Measurements from ENCODE around the gene RAF1.

RAF1 gene

DNA sequence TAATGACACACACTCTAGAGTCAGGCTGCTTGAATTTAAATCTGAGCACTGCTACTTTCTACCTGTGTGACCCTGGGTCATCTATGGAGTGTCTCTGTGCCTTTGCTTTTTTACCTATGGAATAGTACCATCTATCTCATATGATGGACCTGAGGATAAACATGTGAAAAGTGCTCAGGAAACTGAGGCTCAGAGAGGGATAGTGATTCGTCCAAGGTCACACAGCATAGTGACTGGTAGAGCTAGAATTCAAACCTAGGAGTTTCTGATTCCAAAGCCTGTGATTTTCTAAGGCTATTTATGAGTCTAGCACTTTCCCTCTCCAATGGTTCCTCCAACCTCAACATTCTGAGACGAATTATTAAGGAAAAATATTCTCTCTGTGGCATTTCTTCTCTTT, 32.0 kb upstream of the RAF1 start:
- Histone ChIP-seq H3K36me3 (ENCODE audit: control insufficient read depth, insufficient read depth, low read length) (no peaks in the 10 kb centered on the region), H3K4me3 (ENCODE audit: low read length) (no peak overlapping the region), H3K56ac (ENCODE audit: low read length) (no peak overlapping the region), H3K27me3 (ENCODE audit: insufficient read depth, low read length, poor library complexity) (no peaks in the 10 kb centered on the region), H3K4ac (ENCODE audit: low read depth, low read length) (no peak overlapping the region), H3K4me2 (ENCODE audit: low read length) (no peak overlapping the region), H3K79me1 (ENCODE audit: low read length) (no peaks in the 10 kb centered on the region), H2AK5ac (ENCODE audit: low read length) (no peak overlapping the region), H2BK120ac (ENCODE audit: low read depth, low read length) (no peak overlapping the region), H4K5ac (ENCODE audit: low read length) (no peak overlapping the region), H3K18ac (ENCODE audit: low read length) (no peak overlapping the region), H3K79me2 (ENCODE audit: control insufficient read depth, insufficient read depth, low read length) (no peaks in the 10 kb centered on the region), H2BK15ac (replicated peaks; ENCODE audit: low read depth) (no peak overlapping the region), H3K9ac (ENCODE audit: low read length) (no peak overlapping the region), H3K4me1 (ENCODE audit: control insufficient read depth, low read depth, low read length) (no peaks in the 10 kb centered on the region), H2BK5ac (ENCODE audit: low read length) (no peak overlapping the region), H4K8ac (ENCODE audit: low read depth, low read length) (no peak overlapping the region), H3K27ac (ENCODE audit: low read depth, low read length) (no peak overlapping the region), H3K23ac (ENCODE audit: low read length) (no peak overlapping the region)
- no CpG with 5 or more reads among the region's 2 CpGs for WGBS (ENCODE audit: extremely low coverage, insufficient coverage, low lambda C conversion rate)
- no peak for DNase-seq

DNA sequence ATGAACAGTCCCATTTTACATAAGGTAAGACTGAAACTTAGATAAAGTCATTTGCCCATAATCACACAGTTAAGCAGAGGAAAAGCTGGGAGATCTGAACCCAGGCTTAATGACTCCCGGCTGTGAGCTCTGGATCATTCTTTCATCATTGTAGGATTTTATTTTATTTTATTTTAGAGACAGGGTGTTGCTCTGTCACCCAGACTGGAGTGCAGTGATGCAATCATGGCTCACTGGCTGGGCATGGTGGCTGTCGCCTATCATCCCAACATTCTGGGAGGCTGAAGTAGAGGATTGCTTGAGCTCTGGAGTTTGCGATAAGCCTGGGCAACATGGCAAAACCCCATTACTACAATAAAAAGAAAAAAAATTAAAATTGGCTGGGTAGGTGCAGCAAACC, 31.2 kb upstream of the RAF1 start:
- Histone ChIP-seq H3K27ac (ENCODE audit: low read depth, low read length) (no peak overlapping the region), H4K8ac (ENCODE audit: low read depth, low read length) (no peak overlapping the region), H3K27me3 (ENCODE audit: insufficient read depth, low read length, poor library complexity) (no peaks in the 10 kb centered on the region), H2BK120ac (ENCODE audit: low read depth, low read length) (no peak overlapping the region), H3K36me3 (ENCODE audit: control insufficient read depth, insufficient read depth, low read length) (no peaks in the 10 kb centered on the region), H3K4me1 (ENCODE audit: control insufficient read depth, low read depth, low read length) (no peaks in the 10 kb centered on the region), H4K5ac (ENCODE audit: low read length) (no peak overlapping the region), H2BK5ac (ENCODE audit: low read length) (no peak overlapping the region), H3K4ac (ENCODE audit: low read depth, low read length) (no peak overlapping the region), H3K79me1 (ENCODE audit: low read length) (no peaks in the 10 kb centered on the region), H3K4me3 (ENCODE audit: low read length) (no peak overlapping the region), H3K9ac (ENCODE audit: low read length) (no peak overlapping the region), H3K23ac (ENCODE audit: low read length) (no peak overlapping the region), H3K4me2 (ENCODE audit: low read length) (no peak overlapping the region), H3K56ac (ENCODE audit: low read length) (no peak overlapping the region), H2BK15ac (replicated peaks; ENCODE audit: low read depth) (no peak overlapping the region), H3K18ac (ENCODE audit: low read length) (no peak overlapping the region), H2AK5ac (ENCODE audit: low read length) (no peak overlapping the region), H3K79me2 (ENCODE audit: control insufficient read depth, insufficient read depth, low read length) (no peaks in the 10 kb centered on the region)
- DNase-seq, result no peak
- WGBS (ENCODE audit: extremely low coverage, insufficient coverage, low lambda C conversion rate), result no CpG with 5 or more reads among the region's 3 CpGs

DNA sequence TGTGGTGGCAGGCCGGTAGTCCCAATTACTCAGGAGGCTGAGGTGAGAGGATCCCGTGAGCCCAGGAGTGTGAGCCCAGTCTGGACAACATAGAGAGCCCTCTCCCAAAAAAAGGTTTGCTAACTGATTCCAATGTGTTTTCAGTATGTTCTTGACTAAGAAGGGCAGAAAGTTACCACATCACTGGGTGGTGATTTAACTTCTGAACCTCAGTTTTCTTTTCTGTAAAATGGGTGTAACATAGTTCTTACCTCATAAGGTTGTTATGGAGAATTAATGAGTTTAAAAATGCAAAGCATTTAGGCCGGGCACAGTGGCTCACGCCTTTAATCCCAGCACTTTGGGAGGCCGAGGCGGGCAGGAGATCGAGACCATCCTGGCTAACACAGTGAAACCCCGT, 28.5 kb upstream of the RAF1 start:
- Histone ChIP-seq H3K79me1 (ENCODE audit: low read length) (no peaks in the 10 kb centered on the region), H3K36me3 (ENCODE audit: control insufficient read depth, insufficient read depth, low read length) (no peaks in the 10 kb centered on the region), H2AK5ac (ENCODE audit: low read length) (no peak overlapping the region), H3K18ac (ENCODE audit: low read length) (no peak overlapping the region), H3K4me3 (ENCODE audit: low read length) (no peak overlapping the region), H3K4me2 (ENCODE audit: low read length) (no peak overlapping the region), H3K56ac (ENCODE audit: low read length) (no peak overlapping the region), H2BK15ac (replicated peaks; ENCODE audit: low read depth) (no peak overlapping the region), H3K4ac (ENCODE audit: low read depth, low read length) (no peak overlapping the region), H4K5ac (ENCODE audit: low read length) (no peak overlapping the region), H3K27ac (ENCODE audit: low read depth, low read length) (no peak overlapping the region), H2BK5ac (ENCODE audit: low read length) (no peak overlapping the region), H3K9ac (ENCODE audit: low read length) (no peak overlapping the region), H3K79me2 (ENCODE audit: control insufficient read depth, insufficient read depth, low read length) (no peaks in the 10 kb centered on the region), H3K4me1 (ENCODE audit: control insufficient read depth, low read depth, low read length) (no peaks in the 10 kb centered on the region), H4K8ac (ENCODE audit: low read depth, low read length) (no peak overlapping the region), H2BK120ac (ENCODE audit: low read depth, low read length) (no peak overlapping the region), H3K27me3 (ENCODE audit: insufficient read depth, low read length, poor library complexity) (no peaks in the 10 kb centered on the region), H3K23ac (ENCODE audit: low read length) (no peak overlapping the region)
- no peak for DNase-seq
- WGBS (ENCODE audit: extremely low coverage, insufficient coverage, low lambda C conversion rate), result no CpG with 5 or more reads among the region's 8 CpGs

DNA sequence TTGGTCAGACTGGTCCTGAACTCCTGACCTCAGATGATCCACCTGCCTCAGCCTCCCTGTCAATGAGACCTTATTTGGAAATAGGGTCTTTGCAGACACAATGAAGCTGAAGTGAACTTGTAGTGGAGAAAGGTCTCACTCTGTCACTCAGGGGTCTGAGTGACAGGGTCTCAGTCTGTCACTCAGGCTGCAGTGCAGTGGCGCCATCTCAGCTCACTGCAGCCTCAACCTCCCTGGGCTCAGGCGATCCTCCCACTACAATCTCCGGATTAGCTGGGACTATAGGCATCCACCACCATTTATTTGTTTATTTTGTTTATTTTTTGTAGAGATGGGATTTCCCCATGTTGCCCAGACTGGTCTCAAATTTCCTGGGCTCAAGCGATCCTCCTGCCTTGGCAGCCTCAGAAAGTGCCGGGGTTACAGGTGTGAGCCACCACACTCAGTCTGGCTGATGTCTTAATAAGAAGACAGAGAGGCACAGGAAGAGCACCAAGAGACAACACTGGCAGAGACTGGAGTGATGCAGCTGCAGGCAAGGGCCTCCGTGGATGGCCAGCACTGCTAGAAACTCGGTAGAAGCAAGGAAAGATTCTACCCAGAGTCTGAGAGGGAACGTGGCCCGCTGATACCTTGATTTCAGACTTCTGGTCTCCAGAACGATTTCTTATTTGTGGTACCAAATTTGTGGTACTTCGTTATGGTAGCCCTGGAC, 26.2 kb upstream of the RAF1 start:
- Histone ChIP-seq H3K23ac (ENCODE audit: low read length) (no peak overlapping the region), H3K79me1 (ENCODE audit: low read length) (no peaks in the 10 kb centered on the region), H3K4me1 (ENCODE audit: control insufficient read depth, low read depth, low read length) (no peaks in the 10 kb centered on the region)

DNA sequence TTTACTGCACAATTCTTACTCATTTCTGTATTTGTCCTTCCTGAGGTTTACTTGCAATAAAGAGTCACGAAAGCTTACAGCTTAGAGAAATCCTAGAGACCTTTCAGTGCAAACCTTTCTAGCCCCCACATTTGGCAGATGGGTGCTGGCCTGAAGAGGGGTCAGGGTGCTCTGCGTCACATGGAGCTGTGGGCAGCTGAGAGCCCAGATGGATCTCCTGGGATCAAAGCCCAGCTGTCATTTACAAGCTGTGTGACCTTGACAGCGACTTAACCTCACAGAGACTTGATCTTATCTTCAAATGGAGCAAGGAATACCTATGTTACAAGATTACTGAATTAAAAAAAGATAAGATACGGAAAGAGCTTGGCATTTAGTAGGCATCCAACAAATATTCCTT, 24.0 kb upstream of the RAF1 start:
- Histone ChIP-seq H3K27ac (ENCODE audit: low read depth, low read length) (no peak overlapping the region), H3K9ac (ENCODE audit: low read length) (no peak overlapping the region), H3K23ac (ENCODE audit: low read length) (no peak overlapping the region), H2BK15ac (replicated peaks; ENCODE audit: low read depth) (no peak overlapping the region), H2BK5ac (ENCODE audit: low read length) (no peak overlapping the region), H2BK120ac (ENCODE audit: low read depth, low read length) (no peak overlapping the region), H3K4ac (ENCODE audit: low read depth, low read length) (no peak overlapping the region), H3K4me1 (ENCODE audit: control insufficient read depth, low read depth, low read length) (no peaks in the 10 kb centered on the region), H3K27me3 (ENCODE audit: insufficient read depth, low read length, poor library complexity) (no peaks in the 10 kb centered on the region), H3K18ac (ENCODE audit: low read length) (no peak overlapping the region), H4K8ac (ENCODE audit: low read depth, low read length) (no peak overlapping the region), H2AK5ac (ENCODE audit: low read length) (no peak overlapping the region), H3K4me3 (ENCODE audit: low read length) (no peak overlapping the region), H4K5ac (ENCODE audit: low read length) (no peak overlapping the region), H3K56ac (ENCODE audit: low read length) (no peak overlapping the region), H3K36me3 (ENCODE audit: control insufficient read depth, insufficient read depth, low read length) (no peaks in the 10 kb centered on the region), H3K4me2 (ENCODE audit: low read length) (no peak overlapping the region), H3K79me1 (ENCODE audit: low read length) (no peaks in the 10 kb centered on the region), H3K79me2 (ENCODE audit: control insufficient read depth, insufficient read depth, low read length) (no peaks in the 10 kb centered on the region)
- no peak for DNase-seq
- WGBS (ENCODE audit: extremely low coverage, insufficient coverage, low lambda C conversion rate), result no CpG with 5 or more reads among the region's 4 CpGs

More for the DNA sequence above, 26.2 kb upstream of the RAF1 start:
- no peaks in the 10 kb centered on the region for H3K79me2 ChIP-seq (ENCODE audit: control insufficient read depth, insufficient read depth, low read length)
- DNase-seq, result no peak
- H2AK5ac ChIP-seq (ENCODE audit: low read length), result no peak overlapping the region
- H3K56ac ChIP-seq (ENCODE audit: low read length), result no peak overlapping the region
- H2BK15ac ChIP-seq (replicated peaks; ENCODE audit: low read depth), result no peak overlapping the region
- H3K4me3 ChIP-seq (ENCODE audit: low read length), result no peak overlapping the region
- no peaks in the 10 kb centered on the region for H3K36me3 ChIP-seq (ENCODE audit: control insufficient read depth, insufficient read depth, low read length)
- H3K27ac ChIP-seq (ENCODE audit: low read depth, low read length), result no peak overlapping the region
- no peak overlapping the region for H3K4me2 ChIP-seq (ENCODE audit: low read length)
- no peak overlapping the region for H3K18ac ChIP-seq (ENCODE audit: low read length)
- no peak overlapping the region for H3K4ac ChIP-seq (ENCODE audit: low read depth, low read length)
- H3K27me3 ChIP-seq (ENCODE audit: insufficient read depth, low read length, poor library complexity), result no peaks in the 10 kb centered on the region
- no peak overlapping the region for H4K5ac ChIP-seq (ENCODE audit: low read length)
- H3K9ac ChIP-seq (ENCODE audit: low read length), result no peak overlapping the region
- H2BK120ac ChIP-seq (ENCODE audit: low read depth, low read length), result no peak overlapping the region
- no peak overlapping the region for H2BK5ac ChIP-seq (ENCODE audit: low read length)
- no CpG with 5 or more reads among the region's 11 CpGs for WGBS (ENCODE audit: extremely low coverage, insufficient coverage, low lambda C conversion rate)
- H4K8ac ChIP-seq (ENCODE audit: low read depth, low read length), result no peak overlapping the region

DNA sequence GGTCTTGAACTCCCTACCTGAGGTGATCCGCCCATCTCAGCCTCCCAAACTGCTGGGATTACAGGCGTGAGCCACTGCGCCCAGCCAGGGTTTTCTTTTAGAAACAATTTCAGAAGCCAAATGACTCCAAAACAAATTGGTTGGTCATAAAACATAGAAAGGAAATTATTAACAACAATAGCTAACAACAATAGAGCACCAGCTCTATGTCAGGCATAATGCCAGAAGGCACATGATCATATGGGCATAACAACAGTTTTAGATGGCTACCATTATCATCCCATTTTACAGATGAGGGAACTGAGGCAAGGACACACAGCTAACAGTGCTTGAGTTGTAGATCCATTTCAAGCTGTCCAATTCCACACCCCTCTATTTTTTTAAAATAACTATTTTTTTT, 22.2 kb upstream of the RAF1 start:
- no peak overlapping the region for H3K4me3 ChIP-seq (ENCODE audit: low read length)
- H3K18ac ChIP-seq (ENCODE audit: low read length), result no peak overlapping the region
- no peak overlapping the region for H2BK15ac ChIP-seq (replicated peaks; ENCODE audit: low read depth)
- H3K4ac ChIP-seq (ENCODE audit: low read depth, low read length), result no peak overlapping the region
- no peaks in the 10 kb centered on the region for H3K79me2 ChIP-seq (ENCODE audit: control insufficient read depth, insufficient read depth, low read length)
- no peaks in the 10 kb centered on the region for H3K27me3 ChIP-seq (ENCODE audit: insufficient read depth, low read length, poor library complexity)
- no peak overlapping the region for H3K4me2 ChIP-seq (ENCODE audit: low read length)
- H2BK120ac ChIP-seq (ENCODE audit: low read depth, low read length), result no peak overlapping the region
- no peak overlapping the region for H3K9ac ChIP-seq (ENCODE audit: low read length)
- no peak overlapping the region for H2BK5ac ChIP-seq (ENCODE audit: low read length)
- H3K23ac ChIP-seq (ENCODE audit: low read length), result no peak overlapping the region
- no peak overlapping the region for H3K56ac ChIP-seq (ENCODE audit: low read length)
- H3K4me1 ChIP-seq (ENCODE audit: control insufficient read depth, low read depth, low read length), result no peaks in the 10 kb centered on the region
- no peak for DNase-seq
- no peak overlapping the region for H2AK5ac ChIP-seq (ENCODE audit: low read length)
- H4K5ac ChIP-seq (ENCODE audit: low read length), result no peak overlapping the region
- H3K79me1 ChIP-seq (ENCODE audit: low read length), result no peaks in the 10 kb centered on the region
- H3K36me3 ChIP-seq (ENCODE audit: control insufficient read depth, insufficient read depth, low read length), result no peaks in the 10 kb centered on the region
- no peak overlapping the region for H4K8ac ChIP-seq (ENCODE audit: low read depth, low read length)
- WGBS (ENCODE audit: extremely low coverage, insufficient coverage, low lambda C conversion rate), result no CpG with 5 or more reads among the region's 3 CpGs
- no peak overlapping the region for H3K27ac ChIP-seq (ENCODE audit: low read depth, low read length)
